ENCODE measurements around the gene PYGB.

PYGB gene

DNA sequence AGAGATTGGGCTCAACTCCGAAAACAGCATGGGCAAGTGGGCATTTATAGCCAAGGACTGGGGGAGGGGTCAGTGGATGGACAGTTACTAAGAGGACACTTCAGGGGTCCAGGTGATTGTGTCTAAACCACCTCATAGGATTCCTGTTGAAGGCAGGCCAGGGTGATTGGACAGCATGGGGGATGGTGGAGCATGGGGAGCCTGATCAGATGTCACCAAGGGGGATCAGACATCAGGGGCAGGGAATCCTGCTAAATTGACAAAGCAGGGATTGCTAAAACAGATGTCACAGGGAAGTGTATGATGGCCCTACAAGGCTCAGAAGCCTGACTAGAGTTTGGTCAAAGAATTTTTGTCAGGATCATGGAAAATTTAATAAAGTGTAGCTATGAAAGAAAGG, 2.4 kb upstream of the PYGB start:
- Mint-ChIP-seq H3K4me3 (no peak overlapping the region), H3K27me3 (peaks cover 5% of the 10 kb centered on the region), H3K9me3 (peaks cover 5% of the 10 kb centered on the region), H3K4me1 (peaks cover 26% of the 10 kb centered on the region), H3K36me3 (peaks cover 5% of the 10 kb centered on the region), H3K27ac (no peak overlapping the region)
- no peak for ATAC-seq (ENCODE audit: low read depth)
- DNase-seq (ENCODE audit: low spot score in 2 of 2) = no peak

DNA sequence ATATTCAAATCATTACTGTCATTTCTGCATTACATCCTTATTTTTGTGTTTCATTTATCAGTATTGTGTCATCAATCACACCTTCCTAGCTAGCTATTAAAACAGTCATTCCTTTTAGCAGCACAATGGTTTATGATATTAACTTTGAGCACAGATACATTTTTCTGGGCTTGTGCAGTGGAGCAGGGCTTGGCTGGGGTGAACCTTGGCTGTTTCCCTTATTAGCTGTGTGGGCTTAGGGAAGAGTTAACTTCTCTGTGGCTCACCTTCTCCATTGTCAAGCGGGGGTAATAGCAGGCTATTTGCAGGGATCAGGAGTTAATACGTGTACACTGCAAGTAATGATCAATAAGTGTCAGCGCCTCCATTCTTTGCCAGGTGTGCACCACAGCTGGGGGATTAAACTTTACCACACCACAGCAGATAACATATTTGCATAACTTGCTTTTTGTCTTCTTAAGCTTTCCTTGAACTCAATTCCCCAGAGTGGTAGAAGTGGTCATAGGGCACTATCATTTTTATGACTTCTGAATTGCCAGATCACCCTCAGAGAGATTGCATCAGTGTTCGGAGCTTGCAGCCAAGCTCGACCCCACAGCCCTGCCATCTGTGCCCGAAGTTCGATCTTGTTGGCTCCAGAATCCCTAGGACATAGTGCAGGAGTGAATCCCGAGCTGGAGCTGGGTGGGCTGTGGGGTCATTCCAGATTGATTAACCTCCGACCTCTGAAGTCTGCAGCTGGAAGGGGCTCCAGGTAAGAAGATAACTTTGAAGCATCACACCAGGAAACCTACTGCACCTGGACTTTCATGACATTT, 1.5 kb upstream of the PYGB start:
- peak overlapping the region; percentile 18 for H3K27ac Mint-ChIP-seq
- H3K4me1 Mint-ChIP-seq = peaks cover 29% of the 10 kb centered on the region
- peak in 1 of 2 donors; percentile 9 for DNase-seq (ENCODE audit: low spot score in 2 of 2)
- peak overlapping the region; percentile 93 for H3K4me3 Mint-ChIP-seq
- peaks cover 5% of the 10 kb centered on the region for H3K36me3 Mint-ChIP-seq
- peaks cover 5% of the 10 kb centered on the region for H3K27me3 Mint-ChIP-seq
- peaks cover 5% of the 10 kb centered on the region for H3K9me3 Mint-ChIP-seq
- peak; percentile 51 for ATAC-seq (ENCODE audit: low read depth)

GRCh38 chr20:25247000-25247517, 826 bp upstream of the PYGB start:
- H3K27me3 Mint-ChIP-seq = peaks cover 5% of the 10 kb centered on the region
- H3K36me3 Mint-ChIP-seq = peaks cover 5% of the 10 kb centered on the region
- H3K4me3 Mint-ChIP-seq = peak overlapping the region; percentile 93
- no peak for ATAC-seq (ENCODE audit: low read depth)
- peak overlapping the region; percentile 8 for H3K27ac Mint-ChIP-seq
- H3K4me1 Mint-ChIP-seq = peaks cover 29% of the 10 kb centered on the region
- peak in 1 of 2 donors; percentile 21 for DNase-seq (ENCODE audit: low spot score in 2 of 2)
- H3K9me3 Mint-ChIP-seq = peaks cover 5% of the 10 kb centered on the region

DNA sequence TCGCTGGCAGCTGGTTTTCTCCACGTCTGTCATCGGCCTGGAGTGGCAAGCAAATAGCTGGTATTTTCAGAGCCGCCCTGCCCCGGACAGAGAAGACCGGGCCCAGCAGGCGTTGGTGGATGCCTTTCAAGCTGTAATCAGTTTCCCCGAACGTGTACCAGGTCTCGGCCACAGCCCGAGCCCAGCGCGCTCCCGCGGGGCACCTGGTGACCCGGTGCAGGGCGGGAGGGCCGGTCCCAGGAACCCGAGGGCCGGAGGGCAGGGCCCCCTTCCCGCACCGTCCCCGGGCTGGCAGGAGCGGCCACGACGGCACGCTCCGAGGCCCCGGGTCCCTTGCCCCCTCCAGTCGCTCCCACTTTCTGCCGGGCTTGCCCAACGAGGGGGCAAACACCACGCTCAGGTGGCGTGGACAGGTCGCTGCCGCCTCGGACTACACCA, 348 bp upstream of the PYGB start:
- Mint-ChIP-seq H3K36me3 (peaks cover 5% of the 10 kb centered on the region), H3K27me3 (peaks cover 5% of the 10 kb centered on the region), H3K4me1 (peaks cover 29% of the 10 kb centered on the region), H3K27ac (peak overlapping the region; percentile 70), H3K9me3 (peaks cover 5% of the 10 kb centered on the region), H3K4me3 (peak overlapping the region; percentile 93)
- no peak for DNase-seq (ENCODE audit: low spot score in 2 of 2)
- ATAC-seq (ENCODE audit: low read depth) = peak; percentile 28

DNA sequence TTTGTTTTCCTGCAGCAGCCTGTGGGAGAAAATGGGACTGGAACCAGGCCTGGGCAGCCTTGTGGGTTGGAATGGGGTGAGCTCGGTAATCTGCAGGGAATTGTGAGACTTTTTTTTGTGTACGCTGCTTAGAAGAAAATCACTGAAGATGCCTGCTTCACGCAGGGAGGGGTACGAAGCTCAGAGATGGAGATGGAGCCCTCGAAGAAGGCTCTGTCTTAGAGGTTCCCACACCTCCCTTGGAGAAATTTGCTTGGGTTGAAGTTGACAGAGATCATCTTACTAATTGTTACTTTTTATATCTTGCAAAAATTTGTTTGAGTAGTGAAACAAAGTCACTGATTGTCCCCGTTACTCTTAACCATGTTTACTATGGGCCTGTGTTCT, 894 bp downstream of the PYGB start:
- DNase-seq (ENCODE audit: low spot score in 2 of 2) (no peak), ATAC-seq (ENCODE audit: low read depth) (no peak)
- H3K36me3 Mint-ChIP-seq = no peaks in the 10 kb centered on the region
- peak overlapping the region; percentile 88 for H3K4me3 Mint-ChIP-seq
- H3K27ac Mint-ChIP-seq = peak overlapping the region; percentile 33
- H3K9me3 Mint-ChIP-seq = no peaks in the 10 kb centered on the region
- H3K4me1 Mint-ChIP-seq = peaks cover 29% of the 10 kb centered on the region
- H3K27me3 Mint-ChIP-seq = no peaks in the 10 kb centered on the region

GRCh38 chr20:25249198-25249931, 1.5 kb downstream of the PYGB start:
- Mint-ChIP-seq H3K36me3 (no peaks in the 10 kb centered on the region), H3K9me3 (no peaks in the 10 kb centered on the region), H3K27ac (peak overlapping the region; percentile 33), H3K27me3 (no peaks in the 10 kb centered on the region), H3K4me3 (peak overlapping the region; percentile 88), H3K4me1 (peaks cover 31% of the 10 kb centered on the region)
- DNase-seq (ENCODE audit: low spot score in 2 of 2) (no peak), ATAC-seq (ENCODE audit: low read depth) (no peak)

DNA sequence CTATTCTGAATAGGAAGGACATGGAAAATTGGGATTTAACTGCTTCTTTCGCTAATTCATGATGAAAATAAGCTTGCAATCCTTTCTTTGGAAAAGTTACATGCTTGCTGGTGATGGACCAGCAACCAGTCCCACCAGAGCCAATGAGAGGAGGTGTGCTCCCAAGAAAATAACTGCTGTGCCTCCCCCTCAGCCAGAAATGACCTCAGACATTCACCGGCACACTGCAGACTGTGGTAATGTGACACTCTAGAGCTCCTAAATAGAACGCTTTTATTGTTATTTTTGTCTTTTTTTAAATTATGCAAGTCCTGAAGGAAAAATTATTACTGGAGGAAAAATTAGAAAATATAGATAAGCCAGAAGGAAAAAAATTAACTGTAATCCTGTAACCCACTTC, 2.6 kb downstream of the PYGB start:
- no peak overlapping the region for H3K4me3 Mint-ChIP-seq
- DNase-seq (ENCODE audit: low spot score in 2 of 2) (no peak), ATAC-seq (ENCODE audit: low read depth) (no peak)
- peaks cover 28% of the 10 kb centered on the region for H3K4me1 Mint-ChIP-seq
- H3K27ac Mint-ChIP-seq = no peak overlapping the region
- no peaks in the 10 kb centered on the region for H3K9me3 Mint-ChIP-seq
- H3K27me3 Mint-ChIP-seq = no peaks in the 10 kb centered on the region
- no peaks in the 10 kb centered on the region for H3K36me3 Mint-ChIP-seq

DNA sequence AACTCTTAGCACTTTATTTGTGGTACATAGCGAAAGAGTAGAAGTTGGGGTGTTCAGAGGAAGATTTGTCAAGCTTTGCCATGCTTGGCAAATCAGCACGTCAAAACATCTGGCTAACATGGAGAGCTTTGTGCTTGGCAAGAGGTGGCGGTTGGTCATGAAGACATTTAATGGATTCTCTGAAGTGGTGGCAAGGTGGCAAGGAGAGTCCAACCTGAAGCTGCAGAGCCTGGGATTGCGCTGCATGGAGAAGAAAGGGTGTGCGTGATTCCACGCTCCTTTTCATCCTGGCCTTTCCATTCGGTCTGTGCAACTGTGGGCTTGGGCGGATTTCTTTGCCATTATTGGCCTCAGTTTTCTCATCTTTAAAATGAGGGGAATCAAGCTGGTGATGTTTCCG, 3.1 kb downstream of the PYGB start:
- Mint-ChIP-seq H3K4me3 (no peak overlapping the region), H3K36me3 (no peaks in the 10 kb centered on the region)

GRCh38 chr20:25251558-25251957, 3.7 kb downstream of the PYGB start:
- ATAC-seq (ENCODE audit: low read depth) (no peak), DNase-seq (ENCODE audit: low spot score in 2 of 2) (no peak)
- Mint-ChIP-seq H3K4me3 (no peak overlapping the region), H3K36me3 (peaks cover 1% of the 10 kb centered on the region), H3K27ac (no peak overlapping the region), H3K9me3 (no peaks in the 10 kb centered on the region), H3K27me3 (no peaks in the 10 kb centered on the region), H3K4me1 (peaks cover 23% of the 10 kb centered on the region)

More for the DNA sequence above, 3.1 kb downstream of the PYGB start:
- Mint-ChIP-seq H3K4me1 (peaks cover 28% of the 10 kb centered on the region), H3K27ac (no peak overlapping the region), H3K27me3 (no peaks in the 10 kb centered on the region), H3K9me3 (no peaks in the 10 kb centered on the region)
- ATAC-seq (ENCODE audit: low read depth) = no peak
- DNase-seq (ENCODE audit: low spot score in 2 of 2) = no peak

DNA sequence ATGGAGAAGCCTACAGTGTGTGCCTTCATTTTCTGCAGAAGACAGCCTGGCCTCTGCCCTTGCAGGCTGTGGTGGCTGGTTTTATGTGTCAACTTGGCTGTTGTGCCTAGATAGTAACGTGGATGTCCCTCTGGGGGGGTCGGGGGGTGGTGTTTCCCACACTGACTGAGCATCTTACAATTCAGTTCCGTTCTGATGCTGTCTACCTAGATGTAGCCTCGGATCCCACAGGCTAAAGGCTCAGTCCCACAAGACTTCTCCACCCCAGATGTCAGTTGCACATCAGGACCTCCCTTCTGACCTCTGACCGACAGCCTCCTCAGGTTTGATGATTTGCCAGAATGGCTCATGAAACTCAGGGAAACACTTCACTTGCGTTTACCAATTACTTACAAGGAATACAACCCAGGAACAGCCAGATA, 4.4 kb downstream of the PYGB start:
- no peaks in the 10 kb centered on the region for H3K27me3 Mint-ChIP-seq
- no peak overlapping the region for H3K27ac Mint-ChIP-seq
- ATAC-seq (ENCODE audit: low read depth) (no peak), DNase-seq (ENCODE audit: low spot score in 2 of 2) (no peak)
- H3K4me1 Mint-ChIP-seq = peaks cover 16% of the 10 kb centered on the region
- peaks cover 2% of the 10 kb centered on the region for H3K36me3 Mint-ChIP-seq
- H3K9me3 Mint-ChIP-seq = no peaks in the 10 kb centered on the region
- H3K4me3 Mint-ChIP-seq = no peak overlapping the region

DNA sequence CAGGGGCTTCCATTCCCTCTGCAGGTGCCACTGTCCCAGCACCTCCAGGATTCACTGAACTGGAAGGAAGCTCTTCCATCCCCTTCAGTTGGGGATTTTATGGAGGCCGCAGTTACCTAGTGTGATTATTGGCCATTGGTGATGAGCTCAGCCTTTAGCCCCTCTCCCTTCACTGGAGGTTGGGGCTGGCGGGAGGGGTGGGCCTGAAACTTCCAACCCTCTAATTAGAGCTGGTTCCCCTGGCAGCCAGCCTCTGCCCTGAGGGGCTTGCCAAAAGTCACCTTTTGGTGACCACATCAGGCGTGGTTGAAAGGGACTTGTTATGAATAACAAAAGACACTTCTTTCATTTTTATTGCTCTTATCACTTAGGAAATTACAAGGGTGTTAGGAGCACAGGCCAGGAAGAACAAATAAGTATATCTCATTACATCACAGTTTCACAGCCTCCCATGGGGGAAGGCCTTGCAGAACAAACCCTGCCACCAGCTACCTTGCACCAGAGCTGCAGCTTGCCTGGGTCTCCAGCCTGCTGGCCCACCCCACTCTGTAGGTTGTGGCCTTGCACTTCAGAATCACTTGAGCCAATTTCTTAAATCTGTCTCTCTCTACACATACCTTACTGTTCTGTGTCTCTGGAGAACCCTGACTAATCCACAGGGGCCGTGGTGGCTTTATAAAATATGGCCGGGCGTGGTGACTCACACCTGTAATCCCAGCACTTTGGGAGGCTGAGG, 5.0 kb downstream of the PYGB start:
- Mint-ChIP-seq H3K4me1 (peaks cover 15% of the 10 kb centered on the region), H3K27ac (no peak overlapping the region), H3K9me3 (no peaks in the 10 kb centered on the region), H3K36me3 (peaks cover 2% of the 10 kb centered on the region), H3K27me3 (no peaks in the 10 kb centered on the region), H3K4me3 (no peak overlapping the region)
- ATAC-seq (ENCODE audit: low read depth) = no peak
- no peak for DNase-seq (ENCODE audit: low spot score in 2 of 2)

DNA sequence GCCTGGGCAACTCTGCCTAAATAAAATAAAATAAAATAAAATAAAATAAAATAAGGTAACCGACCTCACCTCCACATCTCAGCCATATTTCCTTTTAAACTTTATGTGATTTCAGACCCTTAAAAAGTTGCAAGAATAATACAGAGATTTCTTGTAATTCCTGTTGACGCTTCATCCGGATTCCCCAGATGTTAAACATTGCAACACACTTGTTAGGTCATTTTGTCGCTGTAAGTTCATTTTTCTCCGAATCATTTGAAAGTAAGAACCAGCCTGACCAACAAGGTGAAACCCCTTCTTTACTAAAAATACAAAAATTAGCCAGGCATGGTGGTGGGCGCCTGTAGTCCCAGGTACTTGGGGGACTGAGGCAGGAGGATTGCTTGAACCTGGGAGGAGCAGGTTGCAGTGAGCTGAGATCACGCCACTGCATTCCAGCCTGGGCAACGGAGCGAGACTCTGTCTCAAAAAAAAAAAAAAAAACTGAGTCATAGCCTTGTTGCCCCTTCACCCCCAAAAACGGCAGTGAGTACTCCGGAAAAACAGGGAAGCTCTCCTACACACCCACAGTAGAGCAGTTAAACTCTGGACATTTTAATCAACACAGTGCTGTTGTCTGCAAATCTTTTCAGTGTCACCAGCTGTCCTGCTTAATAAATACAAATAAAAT, 5.9 kb downstream of the PYGB start:
- Mint-ChIP-seq H3K4me1 (peaks cover 15% of the 10 kb centered on the region), H3K27ac (no peak overlapping the region), H3K4me3 (no peak overlapping the region), H3K36me3 (peaks cover 3% of the 10 kb centered on the region), H3K9me3 (no peaks in the 10 kb centered on the region), H3K27me3 (no peaks in the 10 kb centered on the region)
- DNase-seq (ENCODE audit: low spot score in 2 of 2) (no peak), ATAC-seq (ENCODE audit: low read depth) (no peak)

- DNase-seq (ENCODE audit: low spot score in 2 of 2) (no peak), ATAC-seq (ENCODE audit: low read depth) (no peak)
- H3K27me3 Mint-ChIP-seq = no peaks in the 10 kb centered on the region
- H3K9me3 Mint-ChIP-seq = no peaks in the 10 kb centered on the region
- no peak overlapping the region for H3K4me3 Mint-ChIP-seq
- peaks cover 9% of the 10 kb centered on the region for H3K4me1 Mint-ChIP-seq
- no peak overlapping the region for H3K27ac Mint-ChIP-seq
- peaks cover 8% of the 10 kb centered on the region for H3K36me3 Mint-ChIP-seq
Observed at GRCh38 chr20:25254571-25254970, 6.7 kb downstream of the PYGB start.
